HG03520 (cell line): ENCODE measurements around the gene TMEM269.

ENCODE experiments used
- ATAC-seq: cut with Tn5 transposase; IDR thresholded peaks from one replicate; pipeline ENCODE4 v1.9.1; 2021; ENCODE audit warnings: mild to moderate bottlenecking, moderate library complexity; ENCODE audit not compliant: unreplicated experiment

TMEM269 gene

GRCh38 chr1:42817976-42818375, 33.2 kb downstream of the TMEM269 start:
- no peak for ATAC-seq

GRCh38 chr1:42820813-42821212, 36.0 kb downstream of the TMEM269 start:
- no peak for ATAC-seq

- ATAC-seq, result no peak
These were observed 36.9 kb downstream of the TMEM269 start for GRCh38 chr1:42821690-42822089.

- ATAC-seq, result no peak
These were observed 38.1 kb downstream of the TMEM269 start for GRCh38 chr1:42822800-42823392.

GRCh38 chr1:42824481-42825035, 39.8 kb downstream of the TMEM269 start:
- ATAC-seq, result no peak

GRCh38 chr1:42825036-42825851, 40.5 kb downstream of the TMEM269 start:
- no peak for ATAC-seq

GRCh38 chr1:42830631-42831030, 45.8 kb downstream of the TMEM269 start:
- no peak for ATAC-seq

GRCh38 chr1:42831273-42831672, 46.5 kb downstream of the TMEM269 start:
- no peak for ATAC-seq

- no peak for ATAC-seq
These were observed 48.0 kb downstream of the TMEM269 start for GRCh38 chr1:42832641-42833240.

- no peak for ATAC-seq
These were observed 49.2 kb downstream of the TMEM269 start for GRCh38 chr1:42833981-42834380.

GRCh38 chr1:42834803-42835202, 50.0 kb downstream of the TMEM269 start:
- ATAC-seq, result no peak

GRCh38 chr1:42835422-42835821, 50.6 kb downstream of the TMEM269 start:
- no peak for ATAC-seq

GRCh38 chr1:42837709-42838108, 52.9 kb downstream of the TMEM269 start:
- no peak for ATAC-seq

- ATAC-seq, result no peak
These were observed 53.8 kb downstream of the TMEM269 start for GRCh38 chr1:42838482-42839190.

- ATAC-seq, result no peak
These were observed 56.2 kb downstream of the TMEM269 start for GRCh38 chr1:42841010-42841409.

GRCh38 chr1:42841440-42842147, 56.8 kb downstream of the TMEM269 start:
- no peak for ATAC-seq

- ATAC-seq, result no peak
These were observed 59.9 kb downstream of the TMEM269 start for GRCh38 chr1:42844592-42845140.

GRCh38 chr1:42845193-42845592, 60.4 kb downstream of the TMEM269 start:
- ATAC-seq, result no peak

GRCh38 chr1:42845866-42846256, 61.1 kb downstream of the TMEM269 start:
- ATAC-seq, result no peak
